ENCODE results near the gene FMR1. TPM values are rescaled to one million over a fixed set of nuclear protein-coding genes. Genes with fewer than 3 reads are reported as not detected.

FMR1 gene
- total and polyA plus RNA-seq, 2 donors (not counting 3 experiments of a cell fraction or from before 2014, with no cell fraction given): 8.8 to 36.4 TPM

- H3K4me3 ChIP-seq (replicated peaks in 1 of 3; ENCODE audit: insufficient read depth in 1 of 3, low read depth in 1 of 3, low read length in 3 of 3): peak overlapping the region in 1 of 3 experiments; percentile 88
- H4K20me1 ChIP-seq (replicated peaks; ENCODE audit: control insufficient read depth, extremely low read depth, insufficient read depth, low read length): peaks cover 5% of the 10 kb centered on the region
- H3K9me3 ChIP-seq (replicated peaks; ENCODE audit: control insufficient read depth, insufficient read depth, low read length): no peaks in the 10 kb centered on the region
- no peaks in the 10 kb centered on the region for H3K27me3 ChIP-seq (ENCODE audit: control insufficient read depth in 2 of 2, insufficient read depth in 2 of 2, low read length in 2 of 2)
- ChIA-PET POLR2A (no interaction called here), CTCF (no interaction called here)
- dilution Hi-C loops (cut with MboI; ENCODE audit: extremely low pct_ligation_motif_present, low sequenced_read_pairs) (no loop called here), intact Hi-C loops (cut with micrococcal nuclease) (loop anchor here (10.0 kb wide), 1 partner anchor 1621 kb away; no protein-coding TSS in a partner anchor)
- peak overlapping the region; percentile 90 for H3K4me2 ChIP-seq (ENCODE audit: insufficient read depth, low read length)
- BruUV-seq (replicated peaks): no TSS peak
- H3K36me3 ChIP-seq (ENCODE audit: control insufficient read depth in 2 of 2, extremely low read depth in 1 of 2, insufficient read depth in 2 of 2, low read length in 2 of 2): no peaks in the 10 kb centered on the region
- H2AFZ ChIP-seq (ENCODE audit: low read depth, low read length): no peak overlapping the region
- TF ChIP-seq GATA2 (IDR thresholded peaks at IDR 0.05; ENCODE audit: insufficient read depth, insufficient read length, low read depth, low read length): no peak
- H3K9me1 ChIP-seq (replicated peaks; ENCODE audit: control insufficient read depth, extremely low read depth, insufficient read depth, low read length): no peaks in the 10 kb centered on the region
- H3K79me2 ChIP-seq (ENCODE audit: control insufficient read depth, insufficient read depth, low read length): peaks cover 54% of the 10 kb centered on the region
- FAIRE-seq: no peak
- peak overlapping the region; percentile 75 for H3K9ac ChIP-seq (replicated peaks; ENCODE audit: extremely low read depth, insufficient read depth, low read length)
- H3K27ac ChIP-seq (ENCODE audit: insufficient read depth, low read depth, low read length): no peak overlapping the region
- DNase-seq (ENCODE audit: low read depth, low spot score): no peak
- peaks cover 22% of the 10 kb centered on the region for H3K4me1 ChIP-seq (ENCODE audit: control insufficient read depth, extremely low read depth, insufficient read depth, low read length)
Measured at GRCh38 chrX:147913570-147913969, 1.9 kb downstream of the FMR1 start.

- dilution Hi-C loops (cut with MboI; ENCODE audit: extremely low pct_ligation_motif_present, low sequenced_read_pairs): no loop called here
- Histone ChIP-seq H3K4me3 (replicated peaks in 1 of 3; ENCODE audit: insufficient read depth in 1 of 3, low read depth in 1 of 3, low read length in 3 of 3) (no peak overlapping the region), H3K4me2 (ENCODE audit: insufficient read depth, low read length) (no peak overlapping the region), H3K27ac (ENCODE audit: insufficient read depth, low read depth, low read length) (no peak overlapping the region), H3K27me3 (ENCODE audit: control insufficient read depth in 2 of 2, insufficient read depth in 2 of 2, low read length in 2 of 2) (no peaks in the 10 kb centered on the region), H4K20me1 (replicated peaks; ENCODE audit: control insufficient read depth, extremely low read depth, insufficient read depth, low read length) (peaks cover 5% of the 10 kb centered on the region), H2AFZ (ENCODE audit: low read depth, low read length) (no peak overlapping the region), H3K9me3 (replicated peaks; ENCODE audit: control insufficient read depth, insufficient read depth, low read length) (no peaks in the 10 kb centered on the region), H3K79me2 (ENCODE audit: control insufficient read depth, insufficient read depth, low read length) (peaks cover 64% of the 10 kb centered on the region), H3K9ac (replicated peaks; ENCODE audit: extremely low read depth, insufficient read depth, low read length) (no peak overlapping the region), H3K9me1 (replicated peaks; ENCODE audit: control insufficient read depth, extremely low read depth, insufficient read depth, low read length) (no peaks in the 10 kb centered on the region), H3K36me3 (ENCODE audit: control insufficient read depth in 2 of 2, extremely low read depth in 1 of 2, insufficient read depth in 2 of 2, low read length in 2 of 2) (no peaks in the 10 kb centered on the region), H3K4me1 (ENCODE audit: control insufficient read depth, extremely low read depth, insufficient read depth, low read length) (peaks cover 24% of the 10 kb centered on the region)
- intact Hi-C loops (cut with micrococcal nuclease): loop anchor here (10.0 kb wide), 1 partner anchor 1620 kb away; no protein-coding TSS in a partner anchor
- ChIA-PET CTCF (no interaction called here), POLR2A (no interaction called here)
- FAIRE-seq (no peak), DNase-seq (ENCODE audit: low read depth, low spot score) (no peak)
- BruUV-seq (replicated peaks): no TSS peak
- no peak for TF ChIP-seq MAX (IDR thresholded peaks at IDR 0.05; ENCODE audit: insufficient read depth, insufficient read length)
- TF ChIP-seq POLR2AphosphoS5 (IDR thresholded peaks at IDR 0.05; ENCODE audit: insufficient read depth, low read depth, low read length): no peak
- TF ChIP-seq EZH2 (IDR thresholded peaks at IDR 0.05; ENCODE audit: borderline replicate concordance, low read depth, low read length, severe bottlenecking): no peak
Measured at GRCh38 chrX:147914591-147914990, 2.9 kb downstream of the FMR1 start.
